Measurements from ENCODE around the gene IMMP2L. TPM values are rescaled to one million over a fixed set of nuclear protein-coding genes. Genes with fewer than 3 reads are reported as not detected.

IMMP2L gene
- total and polyA plus RNA-seq, 2 experiments from 2014 or later: 10.1 to 10.4 TPM

DNA sequence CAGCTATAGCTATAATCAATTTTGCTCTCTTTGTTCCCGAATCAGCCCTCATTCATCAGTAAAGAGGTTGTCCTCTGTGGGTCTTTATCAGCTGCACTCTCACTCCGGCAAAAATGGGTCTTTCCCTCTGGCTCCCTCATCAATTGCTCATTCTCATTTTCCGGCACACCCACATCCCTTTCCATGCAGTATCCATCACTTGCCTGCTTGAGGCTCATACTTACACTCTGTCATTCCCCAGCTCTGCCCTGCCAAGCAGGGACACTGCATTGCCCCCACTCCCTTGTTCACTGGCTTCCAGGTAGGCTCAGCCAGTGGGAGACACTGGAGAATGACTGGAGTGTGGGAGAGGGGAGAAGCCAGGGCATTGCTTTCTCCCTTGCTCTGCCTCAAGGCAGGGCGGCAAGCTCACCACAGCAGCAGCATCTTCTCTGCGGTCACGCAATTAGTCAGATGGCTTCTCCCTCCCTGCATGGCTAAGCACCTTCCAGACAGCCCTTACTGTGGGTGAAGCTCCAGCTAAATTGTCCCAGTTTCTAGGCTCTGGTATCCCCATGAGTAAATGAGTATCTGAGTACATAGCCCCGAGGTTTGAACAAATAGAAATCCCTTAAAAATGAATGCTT, 942.1 kb downstream of the IMMP2L start:
- Histone ChIP-seq H3K9me2 (ENCODE audit: insufficient read depth) (no peaks in the 10 kb centered on the region), H4K20me1 (ENCODE audit: insufficient read depth) (no peaks in the 10 kb centered on the region), H3K36me3 (ENCODE audit: low read depth) (no peaks in the 10 kb centered on the region), H3K27ac (no peak overlapping the region), H3K4me2 (ENCODE audit: unreplicated experiment) (no peak overlapping the region), H3K4me3 (no peak overlapping the region), H3K4me1 (ENCODE audit: insufficient read depth) (no peaks in the 10 kb centered on the region), H3K9me3 (ENCODE audit: low read depth) (no peaks in the 10 kb centered on the region), H2AFZ (no peak overlapping the region), H3K27me3 (replicated peaks; ENCODE audit: insufficient read depth) (no peaks in the 10 kb centered on the region), H3F3A (ENCODE audit: insufficient read depth) (no peaks in the 10 kb centered on the region), H3K9ac (no peak overlapping the region), H3K79me2 (ENCODE audit: insufficient read depth) (no peaks in the 10 kb centered on the region)
- in situ Hi-C loops (cut with MboI): no loop called here
- DNase-seq: no peak
- WGBS, 2 experiments (ENCODE audit: low coverage in 1 of 2, low lambda C conversion rate in 2 of 2, missing lambda C conversion rate in 2 of 2): 43 to 52% methylated on average over 7 of the region's 7 CpGs
- TF ChIP-seq EZH2phosphoT487 (IDR thresholded peaks at IDR 0.05; ENCODE audit: insufficient read depth, low read depth) (no peak), EZH2 (IDR thresholded peaks at IDR 0.05; ENCODE audit: insufficient read depth, poor library complexity, severe bottlenecking) (no peak)

Small RNAs within 50 kb of the gene (small RNA-seq; reads per million reads assigned to genes)
- not detected for gene AC003989.2 (ENCODE audit: low read depth, low replicate concordance)

All from GM23248 (cell line).